GM12872 (cell line): ENCODE results near the gene KIF26B.

Source experiments
- CTCF ChIP-seq: IDR thresholded peaks from 3 replicates; pipeline ENCODE4 v1.5.1; 2011; ENCODE audit warnings: low read depth, mild to moderate bottlenecking, low read length, moderate library complexity; ENCODE audit not compliant: insufficient read depth

The KIF26B gene

GRCh38 chr1:245751116-245751515, 596.3 kb downstream of the KIF26B start:
- no peak for TF ChIP-seq CTCF

GRCh38 chr1:245751726-245752470, 597.1 kb downstream of the KIF26B start:
- no peak for TF ChIP-seq CTCF

- TF ChIP-seq CTCF, result no peak
Measured at GRCh38 chr1:245752561-245752960, 597.8 kb downstream of the KIF26B start.

GRCh38 chr1:245753807-245754206, 599.0 kb downstream of the KIF26B start:
- no peak for TF ChIP-seq CTCF

- TF ChIP-seq CTCF, result no peak
Measured at GRCh38 chr1:245754463-245754961, 599.7 kb downstream of the KIF26B start.
